Hepatic stellate cell (primary cell): ENCODE measurements around the gene CD40.

ENCODE experiments used
- DNase-seq: peaks from one replicate; pipeline ENCODE4 v3.0.0; 2011; ENCODE audit warnings: low spot score

The CD40 gene

GRCh38 chr20:46122516-46123481, 4.7 kb downstream of the CD40 start:
- DNase-seq, result no peak

- DNase-seq, result no peak
Observed at GRCh38 chr20:46123482-46124245, 5.5 kb downstream of the CD40 start.

- DNase-seq, result no peak
Observed at GRCh38 chr20:46126440-46127056, 8.4 kb downstream of the CD40 start.

- DNase-seq, result no peak
Observed at GRCh38 chr20:46127396-46128010, 9.4 kb downstream of the CD40 start.

- DNase-seq, result peak; percentile 52
Observed at GRCh38 chr20:46128310-46129151, 10.4 kb downstream of the CD40 start.

GRCh38 chr20:46129955-46130481, 11.9 kb downstream of the CD40 start:
- no peak for DNase-seq

GRCh38 chr20:46130534-46130933, 12.4 kb downstream of the CD40 start:
- DNase-seq, result no peak

- DNase-seq, result no peak
Observed at GRCh38 chr20:46131396-46131795, 13.3 kb downstream of the CD40 start.

- peak; percentile 73 for DNase-seq
Observed at GRCh38 chr20:46132705-46133120, 14.6 kb downstream of the CD40 start.

GRCh38 chr20:46133886-46134654, 16.0 kb downstream of the CD40 start:
- DNase-seq, result no peak

GRCh38 chr20:46134716-46135115, 16.6 kb downstream of the CD40 start:
- no peak for DNase-seq

GRCh38 chr20:46135856-46136633, 17.9 kb downstream of the CD40 start:
- no peak for DNase-seq

GRCh38 chr20:46137816-46138215, 19.7 kb downstream of the CD40 start:
- DNase-seq, result no peak

- DNase-seq, result no peak
Observed at GRCh38 chr20:46139266-46139889, 21.3 kb downstream of the CD40 start.

- no peak for DNase-seq
Observed at GRCh38 chr20:46139908-46140482, 21.9 kb downstream of the CD40 start.

GRCh38 chr20:46142124-46142523, 24.0 kb downstream of the CD40 start:
- DNase-seq, result no peak

- no peak for DNase-seq
Observed at GRCh38 chr20:46144432-46145025, 26.4 kb downstream of the CD40 start.

- DNase-seq, result no peak
Observed at GRCh38 chr20:46145713-46146112, 27.6 kb downstream of the CD40 start.
